IMR-90 (cell line): ENCODE measurements around the gene CEP170B.
A peak's percentile ranks its signal among the peaks of the same experiment; 100 is the strongest.

Source experiments
- BHLHE40 ChIP-seq: fragments of 150-350 bp; IDR thresholded peaks from 2 replicates; pipeline ENCODE4 v1.6.1; 2016; ENCODE audit warnings: mild to moderate bottlenecking, low read depth, low read length
- CEBPB ChIP-seq: IDR thresholded peaks from 2 replicates; pipeline ENCODE4 v1.6.1; 2012; ENCODE audit warnings: low read depth, low read length, improper control_type of control experiment
- CHD1 ChIP-seq: IDR thresholded peaks from 2 replicates; pipeline ENCODE4 v1.6.1; 2012; ENCODE audit warnings: low read depth, low read length, improper control_type of control experiment
- FOS ChIP-seq: fragments of 150-350 bp; IDR thresholded peaks from 2 replicates; pipeline ENCODE4 v1.6.1; 2016; ENCODE audit warnings: low read depth, low read length
- MAFK ChIP-seq: IDR thresholded peaks from 2 replicates; pipeline ENCODE4 v1.6.1; 2012; ENCODE audit warnings: low read depth, low read length, improper control_type of control experiment
- NFE2L2 ChIP-seq: fragments of 150-350 bp; IDR thresholded peaks from 2 replicates; pipeline ENCODE4 v1.6.1; 2016; ENCODE audit warnings: low read depth, mild to moderate bottlenecking, low read length
- POLR2A ChIP-seq: IDR thresholded peaks from 2 replicates; pipeline ENCODE4 v1.6.1; 2012; ENCODE audit warnings: mild to moderate bottlenecking, low read depth, low read length
- RAD21 ChIP-seq: IDR thresholded peaks from 2 replicates; pipeline ENCODE4 v1.6.1; 2012; ENCODE audit warnings: low read length, improper control_type of control experiment
- RCOR1 ChIP-seq: IDR thresholded peaks from 2 replicates; pipeline ENCODE4 v1.6.1; 2012; ENCODE audit warnings: mild to moderate bottlenecking, low read length, improper control_type of control experiment; ENCODE audit not compliant: insufficient replicate concordance
- RFX5 ChIP-seq: IDR thresholded peaks from 2 replicates; pipeline ENCODE4 v1.8.0; 2012; ENCODE audit warnings: low read depth, mild to moderate bottlenecking, low read length, moderate library complexity
- TF ChIP-seq, protein P1 (sequence below): conservative IDR thresholded peaks from 2 replicates; pipeline ENCODE4 v1.5.1; 2012; ENCODE audit warnings: mild to moderate bottlenecking, low read depth, low read length, improper control_type of control experiment
- TF ChIP-seq, protein P2 (sequence below): fragments of 150-350 bp; IDR thresholded peaks from 2 replicates; pipeline ENCODE4 v1.6.1; 2017; ENCODE audit warnings: mild to moderate bottlenecking, antibody characterized with exemption, low read length, low read depth
- TF ChIP-seq, protein P3 (sequence below): fragments of 150-350 bp; IDR thresholded peaks from 2 replicates; pipeline ENCODE4 v1.6.1; 2016; ENCODE audit warnings: low read depth, mild to moderate bottlenecking, low read length, moderate library complexity, borderline replicate concordance

DNA sequence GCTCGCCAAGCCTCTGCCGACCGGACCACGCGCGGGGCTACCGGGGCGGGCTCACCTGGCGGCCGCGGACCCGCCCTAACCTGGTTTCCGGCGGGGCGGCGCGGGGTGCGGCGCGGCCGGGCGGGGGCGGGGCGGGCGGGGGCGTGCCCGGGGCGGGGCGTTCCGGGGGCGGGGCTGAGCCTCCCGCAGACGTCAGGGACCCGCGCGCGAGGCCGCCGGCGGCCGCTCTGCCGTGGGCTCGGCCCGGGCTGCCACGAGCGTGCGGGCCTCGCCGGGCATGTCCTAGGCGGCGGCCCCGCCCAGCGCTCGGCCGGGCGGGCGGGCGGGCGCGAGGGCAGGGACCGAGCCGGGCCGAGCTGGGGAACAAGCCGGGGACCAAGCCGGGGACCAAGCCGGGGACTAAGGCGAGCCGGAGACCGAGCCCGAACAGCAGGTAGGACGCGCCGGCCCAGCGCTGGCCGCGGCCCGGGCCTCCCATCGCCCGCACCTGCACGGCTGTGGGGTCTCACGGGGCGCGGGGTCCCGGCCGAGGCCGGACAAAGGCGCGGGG is at the start of gene CEP170B:
- no peak for TF ChIP-seq CHD1
- TF ChIP-seq CEBPB = no peak
- TF ChIP-seq, protein P1, sequence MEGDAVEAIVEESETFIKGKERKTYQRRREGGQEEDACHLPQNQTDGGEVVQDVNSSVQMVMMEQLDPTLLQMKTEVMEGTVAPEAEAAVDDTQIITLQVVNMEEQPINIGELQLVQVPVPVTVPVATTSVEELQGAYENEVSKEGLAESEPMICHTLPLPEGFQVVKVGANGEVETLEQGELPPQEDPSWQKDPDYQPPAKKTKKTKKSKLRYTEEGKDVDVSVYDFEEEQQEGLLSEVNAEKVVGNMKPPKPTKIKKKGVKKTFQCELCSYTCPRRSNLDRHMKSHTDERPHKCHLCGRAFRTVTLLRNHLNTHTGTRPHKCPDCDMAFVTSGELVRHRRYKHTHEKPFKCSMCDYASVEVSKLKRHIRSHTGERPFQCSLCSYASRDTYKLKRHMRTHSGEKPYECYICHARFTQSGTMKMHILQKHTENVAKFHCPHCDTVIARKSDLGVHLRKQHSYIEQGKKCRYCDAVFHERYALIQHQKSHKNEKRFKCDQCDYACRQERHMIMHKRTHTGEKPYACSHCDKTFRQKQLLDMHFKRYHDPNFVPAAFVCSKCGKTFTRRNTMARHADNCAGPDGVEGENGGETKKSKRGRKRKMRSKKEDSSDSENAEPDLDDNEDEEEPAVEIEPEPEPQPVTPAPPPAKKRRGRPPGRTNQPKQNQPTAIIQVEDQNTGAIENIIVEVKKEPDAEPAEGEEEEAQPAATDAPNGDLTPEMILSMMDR = no peak
- no peak for TF ChIP-seq RAD21
- TF ChIP-seq, protein P2, sequence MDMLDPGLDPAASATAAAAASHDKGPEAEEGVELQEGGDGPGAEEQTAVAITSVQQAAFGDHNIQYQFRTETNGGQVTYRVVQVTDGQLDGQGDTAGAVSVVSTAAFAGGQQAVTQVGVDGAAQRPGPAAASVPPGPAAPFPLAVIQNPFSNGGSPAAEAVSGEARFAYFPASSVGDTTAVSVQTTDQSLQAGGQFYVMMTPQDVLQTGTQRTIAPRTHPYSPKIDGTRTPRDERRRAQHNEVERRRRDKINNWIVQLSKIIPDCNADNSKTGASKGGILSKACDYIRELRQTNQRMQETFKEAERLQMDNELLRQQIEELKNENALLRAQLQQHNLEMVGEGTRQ = no peak
- peak; percentile 58 for TF ChIP-seq POLR2A
- no peak for TF ChIP-seq FOS
- TF ChIP-seq NFE2L2 = no peak
- TF ChIP-seq, protein P3, sequence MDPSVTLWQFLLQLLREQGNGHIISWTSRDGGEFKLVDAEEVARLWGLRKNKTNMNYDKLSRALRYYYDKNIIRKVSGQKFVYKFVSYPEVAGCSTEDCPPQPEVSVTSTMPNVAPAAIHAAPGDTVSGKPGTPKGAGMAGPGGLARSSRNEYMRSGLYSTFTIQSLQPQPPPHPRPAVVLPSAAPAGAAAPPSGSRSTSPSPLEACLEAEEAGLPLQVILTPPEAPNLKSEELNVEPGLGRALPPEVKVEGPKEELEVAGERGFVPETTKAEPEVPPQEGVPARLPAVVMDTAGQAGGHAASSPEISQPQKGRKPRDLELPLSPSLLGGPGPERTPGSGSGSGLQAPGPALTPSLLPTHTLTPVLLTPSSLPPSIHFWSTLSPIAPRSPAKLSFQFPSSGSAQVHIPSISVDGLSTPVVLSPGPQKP = no peak
- TF ChIP-seq RFX5 = no peak
- TF ChIP-seq MAFK = no peak
- no peak for TF ChIP-seq BHLHE40
- no peak for TF ChIP-seq RCOR1
